Kidney epithelial cell (primary cell): Measurements from ENCODE around the gene SNX14. TPM values are rescaled to one million over a fixed set of nuclear protein-coding genes. Genes with fewer than 3 reads are reported as not detected.

Experiments
- DNase-seq: peaks from one replicate; pipeline ENCODE4 v3.0.0-alpha.2; 2010; ENCODE audit warnings: low read depth
- H3K27me3 ChIP-seq: 2 replicates; pipeline ENCODE4 v1.6.0; 2011; ENCODE audit warnings: low read length; ENCODE audit not compliant: control insufficient read depth, insufficient read depth
- H3K36me3 ChIP-seq: 2 replicates; pipeline ENCODE4 v1.5.1; 2011; ENCODE audit warnings: low read length; ENCODE audit not compliant: control insufficient read depth, insufficient read depth
- H3K4me3 ChIP-seq: 2 replicates; pipeline ENCODE4 v1.5.1; 2011; ENCODE audit warnings: low read depth, mild to moderate bottlenecking, control low read depth, low read length
- CTCF ChIP-seq: IDR thresholded peaks from 2 replicates; pipeline ENCODE4 v1.5.1; 2011; ENCODE audit warnings: mild to moderate bottlenecking, moderate library complexity, low read length, control low read depth, inconsistent platforms; ENCODE audit not compliant: insufficient read depth, poor library complexity, severe bottlenecking
- total RNA-seq: library from RNA; depleted of rRNA; stranded (reverse); fragments of >200 nt; gene quantifications from 2 replicates; pipeline ENCODE4 v1.2.3, GENCODE V29; 2015

The SNX14 gene
- total RNA-seq, 1 donor from 2014 or later, result 110 TPM

DNA sequence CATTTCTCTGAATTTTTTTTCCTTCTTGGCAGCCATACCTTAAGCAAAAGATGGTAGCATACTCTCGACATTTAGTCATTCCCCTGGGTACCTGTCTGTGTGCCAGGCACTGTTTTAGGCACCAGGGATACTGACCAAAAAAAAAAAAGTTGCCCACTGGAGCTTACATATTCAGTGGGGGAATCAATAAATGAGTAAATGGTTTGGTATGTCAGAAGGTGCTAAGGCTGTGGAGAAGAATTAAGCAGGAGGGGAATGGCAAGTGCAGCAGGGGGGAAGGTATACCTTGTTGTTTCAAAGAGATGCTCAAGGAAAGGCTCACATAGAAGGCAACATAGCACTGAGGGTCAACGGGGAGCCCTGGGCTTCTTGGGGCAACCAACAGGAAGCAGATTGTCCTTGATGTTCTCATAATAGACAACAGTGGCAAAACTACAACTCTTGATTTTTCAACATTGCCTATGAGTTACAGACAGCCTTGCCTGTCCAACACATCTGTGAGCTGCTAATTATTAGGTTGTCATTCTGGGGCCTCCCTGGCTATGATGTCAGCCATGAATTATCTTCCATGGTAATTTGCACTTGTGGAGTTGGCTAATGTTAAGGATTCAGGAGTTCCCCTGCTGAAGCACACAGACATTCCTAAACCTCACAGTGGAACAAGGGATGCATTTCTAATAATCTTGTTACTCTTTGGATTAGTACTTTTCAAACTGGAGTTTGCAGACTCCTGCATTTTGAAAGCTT lies 124.2 kb downstream of the SNX14 start:
- no peaks in the 10 kb centered on the region for H3K27me3 ChIP-seq
- H3K36me3 ChIP-seq, result peaks cover 1% of the 10 kb centered on the region
- no peak for DNase-seq
- TF ChIP-seq CTCF, result no peak
- no peak overlapping the region for H3K4me3 ChIP-seq

DNA sequence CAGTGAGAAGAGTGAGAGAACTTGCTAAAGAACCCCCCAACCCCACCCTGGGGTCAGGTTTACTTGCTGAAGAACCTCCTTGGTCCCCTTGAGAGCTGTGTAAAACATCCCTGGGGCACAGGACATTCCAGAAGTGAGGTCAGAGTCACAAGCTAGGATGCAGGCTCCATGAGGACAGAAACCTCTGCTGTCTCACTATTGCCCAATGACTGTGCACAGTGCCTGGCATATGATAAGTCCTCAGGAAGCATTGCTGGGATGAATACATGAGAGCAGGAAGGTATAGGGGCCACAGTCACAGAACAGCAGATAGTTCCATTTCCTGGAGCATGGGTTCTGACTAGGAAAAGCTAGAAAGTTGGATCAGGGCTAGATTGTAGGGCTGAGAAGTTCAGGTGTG lies 125.3 kb downstream of the SNX14 start:
- H3K27me3 ChIP-seq, result no peaks in the 10 kb centered on the region
- peaks cover 1% of the 10 kb centered on the region for H3K36me3 ChIP-seq
- no peak for DNase-seq
- TF ChIP-seq CTCF, result no peak
- H3K4me3 ChIP-seq, result no peak overlapping the region

GRCh38 chr6:85465762-85466161 lies 127.9 kb downstream of the SNX14 start:
- no peak for TF ChIP-seq CTCF
- Histone ChIP-seq H3K36me3 (peaks cover 1% of the 10 kb centered on the region), H3K27me3 (no peaks in the 10 kb centered on the region), H3K4me3 (no peak overlapping the region)
- no peak for DNase-seq

GRCh38 chr6:85464722-85465150 lies 128.9 kb downstream of the SNX14 start:
- Histone ChIP-seq H3K4me3 (no peak overlapping the region), H3K36me3 (peaks cover 1% of the 10 kb centered on the region), H3K27me3 (no peaks in the 10 kb centered on the region)
- DNase-seq, result peak; percentile 79
- no peak for TF ChIP-seq CTCF

GRCh38 chr6:85464260-85464644 lies 129.4 kb downstream of the SNX14 start:
- DNase-seq, result peak; percentile 91
- no peak for TF ChIP-seq CTCF
- peaks cover 1% of the 10 kb centered on the region for H3K36me3 ChIP-seq
- H3K4me3 ChIP-seq, result no peak overlapping the region
- no peaks in the 10 kb centered on the region for H3K27me3 ChIP-seq

DNA sequence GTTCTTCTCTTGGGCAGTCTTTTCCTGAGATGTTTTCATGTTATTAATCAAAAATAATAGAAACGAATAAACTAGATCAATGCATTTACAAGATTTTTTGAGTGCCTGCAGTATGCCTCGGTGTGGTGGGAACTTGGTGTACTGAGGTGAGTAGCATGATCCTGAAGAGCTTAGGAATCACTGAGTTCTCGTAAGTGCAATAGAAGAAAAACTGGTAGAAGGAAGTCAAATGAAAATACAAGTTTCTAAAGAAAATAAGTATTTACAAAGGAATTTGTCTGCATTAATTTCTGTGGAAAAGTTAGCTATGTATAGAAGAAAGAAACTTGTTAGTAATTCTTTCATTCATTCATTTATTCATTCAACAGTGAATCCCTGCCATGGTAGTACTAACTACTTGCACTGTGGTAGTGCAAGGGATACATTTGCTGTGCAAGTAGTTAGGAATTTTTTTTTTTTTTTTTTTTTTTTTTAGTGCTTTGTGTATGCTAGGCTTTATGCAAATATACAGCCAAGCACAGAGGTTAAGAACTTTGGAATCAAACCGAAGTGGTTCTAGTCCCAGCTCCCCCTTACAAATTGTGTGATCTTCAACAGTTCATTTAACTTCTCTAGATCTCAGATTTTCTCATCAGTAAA lies 129.9 kb downstream of the SNX14 start:
- no peak for TF ChIP-seq CTCF
- Histone ChIP-seq H3K27me3 (no peaks in the 10 kb centered on the region), H3K36me3 (peaks cover 1% of the 10 kb centered on the region), H3K4me3 (no peak overlapping the region)
- DNase-seq, result no peak
